ACHN (cell line): Measurements from ENCODE around the gene BTBD2.
"Not testable (repeated sequence)": the region's sequence is repeated elsewhere in the genome, so short reads cannot be mapped to it uniquely, and the experiment has no call there.

Source experiments
- DNase-seq: peaks from one replicate; pipeline ENCODE4 v3.0.0-alpha.2; 2015
- in situ Hi-C: cut with HindIII; loops from 2 replicates; pipeline ENCODE4 v1.10.0; 2017; ENCODE audit warnings: low sequenced_read_pairs, low pct_ligation_motif_present, low pct_unique_long_range_greater_than_20kb

Gene BTBD2

DNA sequence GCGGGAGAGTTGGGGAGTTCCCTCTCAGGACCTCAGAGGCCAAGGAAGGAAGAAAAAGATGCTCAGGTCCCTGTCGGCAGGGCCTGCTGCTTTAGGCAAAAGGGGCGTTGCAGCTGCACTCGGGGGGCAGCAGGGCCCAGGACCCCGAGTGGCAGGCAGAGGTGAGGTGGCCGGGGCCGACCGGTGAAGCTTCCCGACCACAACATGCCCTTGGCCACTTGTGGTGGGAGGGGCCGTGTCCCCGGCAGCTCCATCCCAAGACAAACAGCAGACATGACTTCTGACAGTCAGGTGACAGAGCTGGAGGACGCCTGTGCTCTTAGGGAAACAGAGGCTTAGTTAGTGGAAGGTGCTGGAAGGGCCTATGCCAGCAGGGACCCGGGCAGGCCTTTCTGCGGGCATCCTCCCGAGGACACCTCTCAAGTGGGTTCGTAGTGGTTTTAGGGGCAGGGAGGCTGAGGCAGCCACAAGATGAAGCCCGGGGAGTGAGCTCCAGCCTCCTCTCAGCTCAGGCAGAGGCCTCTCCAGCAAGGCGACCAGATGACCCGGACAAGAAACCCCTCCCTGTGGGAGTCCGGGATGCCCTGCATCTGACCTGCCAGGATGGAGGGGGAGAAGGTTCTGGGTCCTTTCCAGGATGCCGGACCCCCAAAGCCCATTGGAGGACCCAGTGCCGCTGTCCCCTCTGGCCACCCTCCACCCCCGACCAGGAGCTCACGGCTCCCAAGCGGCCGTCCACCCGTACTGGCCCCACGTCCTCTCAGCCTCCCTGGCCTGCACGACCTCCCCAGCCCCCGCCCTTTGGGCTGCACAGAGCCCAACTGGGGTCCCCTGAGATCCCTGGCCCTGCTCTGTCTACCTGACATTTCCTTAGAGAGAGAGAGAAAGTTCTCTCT lies 24.2 kb downstream of the BTBD2 start:
- no peak for DNase-seq
- in situ Hi-C loops: no loop called here

DNA sequence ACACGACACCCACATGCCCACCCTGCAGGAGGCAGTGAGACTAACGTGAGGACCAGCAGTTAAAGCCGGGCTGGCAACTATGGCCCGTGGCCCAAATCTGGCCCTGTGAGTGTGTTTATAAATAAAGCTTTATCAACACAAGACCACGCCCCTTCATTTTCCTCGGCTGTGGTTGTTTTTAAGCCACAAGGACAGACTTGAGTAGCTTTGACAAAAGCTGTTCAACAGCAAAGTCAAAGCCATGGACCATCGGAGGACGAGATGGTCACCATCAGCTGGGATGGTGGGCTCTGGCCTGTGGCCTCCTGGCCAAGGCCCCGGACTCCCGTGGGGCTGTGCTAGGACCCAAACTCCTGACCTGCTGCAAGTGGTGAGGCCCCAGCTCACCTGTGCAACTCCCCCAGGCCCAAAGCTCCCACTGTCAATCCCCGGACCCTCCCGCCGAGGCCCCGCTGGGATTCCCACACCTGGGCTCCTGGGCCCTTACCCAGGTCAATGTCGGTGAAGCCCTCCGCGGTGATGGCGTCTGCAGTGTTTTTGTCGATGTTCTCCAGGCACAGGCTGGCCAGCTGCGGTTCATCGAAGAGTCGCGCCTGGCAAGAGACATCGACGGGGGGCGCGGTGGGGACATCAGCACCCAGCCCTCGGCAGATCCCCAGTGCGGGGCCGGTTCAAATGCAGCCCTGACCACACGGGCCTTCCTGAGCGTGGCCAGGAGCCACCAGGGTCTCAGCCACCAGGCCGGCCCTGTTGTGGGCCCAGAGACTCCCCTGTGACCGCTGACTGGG lies 25.1 kb downstream of the BTBD2 start:
- DNase-seq: no peak
- in situ Hi-C loops: no loop called here

DNA sequence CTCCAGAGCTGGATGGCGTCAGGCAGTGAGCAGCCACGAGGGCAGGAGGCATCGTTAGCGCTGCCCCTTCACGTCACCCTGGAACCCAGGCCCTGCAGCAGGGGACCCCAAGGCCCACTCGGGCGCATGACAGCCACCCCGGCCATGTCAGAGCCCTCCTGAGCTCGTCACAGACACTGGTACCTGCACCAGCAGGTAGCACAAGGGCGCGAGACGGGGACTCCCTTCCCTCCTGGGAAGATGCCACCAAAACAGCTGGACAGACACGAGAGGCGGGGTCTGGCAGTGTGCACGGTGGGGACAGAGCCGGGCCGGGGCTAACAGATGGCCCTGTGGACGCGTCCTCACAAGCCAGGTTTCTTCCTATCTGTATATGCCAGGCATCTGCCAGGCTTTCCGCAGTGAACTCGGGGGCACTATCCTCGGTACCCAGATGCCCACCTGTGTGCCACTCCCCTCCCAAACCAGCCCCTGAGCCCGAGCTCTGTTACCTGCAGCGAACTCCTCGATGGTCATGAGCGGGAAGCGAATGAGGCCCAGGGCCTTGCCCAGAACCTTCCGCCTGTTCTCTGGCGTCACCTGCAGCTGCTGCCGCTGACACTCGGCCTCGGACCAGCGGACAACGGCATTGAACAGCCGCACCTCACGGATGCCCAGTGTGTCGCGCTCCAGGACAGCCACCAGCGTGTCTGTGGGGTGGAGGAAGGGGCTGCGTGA lies 25.8 kb downstream of the BTBD2 start:
- DNase-seq: no peak
- in situ Hi-C loops: no loop called here

DNA sequence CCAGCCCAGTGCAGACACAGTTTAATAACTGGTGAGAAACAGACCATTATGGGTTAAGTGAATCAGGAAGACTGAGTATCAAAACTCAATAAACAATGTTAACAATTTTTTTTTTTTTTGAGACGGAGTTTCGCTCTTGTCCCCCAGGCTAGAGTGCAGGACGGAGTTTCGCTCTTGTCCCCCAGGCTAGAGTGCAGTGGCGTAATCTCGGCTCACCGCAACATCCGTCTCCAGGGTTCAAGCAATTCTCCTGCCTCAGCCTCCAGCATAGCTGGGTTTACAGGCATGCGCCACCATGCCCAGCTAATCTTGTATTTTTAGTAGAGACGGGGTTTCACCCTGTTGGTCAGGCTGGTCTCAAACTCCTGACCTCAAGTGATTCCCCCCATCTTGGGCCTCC lies 27.1 kb downstream of the BTBD2 start:
- DNase-seq, in situ Hi-C loops: not testable (repeated sequence)

DNA sequence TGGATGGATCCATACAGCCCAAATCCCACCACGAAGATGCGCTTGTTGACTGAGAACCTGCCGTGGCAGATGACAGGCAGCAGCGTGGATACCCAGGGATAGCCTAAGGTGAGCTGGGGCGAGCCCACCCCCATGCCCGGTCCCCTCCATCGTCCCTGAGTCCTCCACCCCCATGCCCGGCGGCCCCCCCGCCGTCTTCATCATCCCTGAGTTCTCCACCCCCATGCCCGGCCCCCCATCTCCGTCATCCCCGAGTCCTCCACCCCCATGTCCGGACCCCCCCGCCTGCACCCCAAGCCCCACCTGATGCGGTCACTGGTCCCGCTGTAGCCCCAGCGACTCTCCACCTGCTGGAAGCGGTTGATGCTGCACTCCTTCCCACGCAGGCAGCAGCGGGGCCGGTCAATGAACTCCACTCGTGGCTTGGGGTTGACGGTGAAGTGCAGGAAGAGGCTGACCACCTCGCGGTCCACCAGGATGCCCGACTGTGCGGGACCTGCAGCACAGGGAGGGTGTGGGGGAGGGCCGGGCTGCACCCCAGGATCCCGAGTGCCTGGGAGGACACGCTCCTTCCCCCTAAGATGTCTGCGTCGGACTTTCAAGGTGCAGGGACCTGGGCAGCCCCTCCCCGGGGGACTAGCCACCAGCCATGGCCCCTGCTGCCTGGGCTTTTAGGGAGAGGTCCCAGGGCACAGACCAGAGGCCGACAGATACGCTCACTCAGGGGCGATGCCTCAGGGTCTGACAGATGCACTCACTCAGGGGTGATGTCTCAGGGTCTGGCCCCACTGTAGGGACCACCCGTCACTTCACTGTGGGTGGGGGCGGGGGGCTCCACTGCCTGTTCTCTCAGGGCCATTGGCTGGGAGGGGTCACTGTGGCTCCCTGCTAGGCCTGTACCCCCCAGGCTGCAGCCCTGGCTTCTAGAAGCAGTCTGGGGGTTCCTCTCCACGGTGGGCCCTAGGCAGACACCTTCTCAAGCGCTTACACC lies 28.0 kb downstream of the BTBD2 start:
- no peak for DNase-seq
- in situ Hi-C loops: no loop called here

DNA sequence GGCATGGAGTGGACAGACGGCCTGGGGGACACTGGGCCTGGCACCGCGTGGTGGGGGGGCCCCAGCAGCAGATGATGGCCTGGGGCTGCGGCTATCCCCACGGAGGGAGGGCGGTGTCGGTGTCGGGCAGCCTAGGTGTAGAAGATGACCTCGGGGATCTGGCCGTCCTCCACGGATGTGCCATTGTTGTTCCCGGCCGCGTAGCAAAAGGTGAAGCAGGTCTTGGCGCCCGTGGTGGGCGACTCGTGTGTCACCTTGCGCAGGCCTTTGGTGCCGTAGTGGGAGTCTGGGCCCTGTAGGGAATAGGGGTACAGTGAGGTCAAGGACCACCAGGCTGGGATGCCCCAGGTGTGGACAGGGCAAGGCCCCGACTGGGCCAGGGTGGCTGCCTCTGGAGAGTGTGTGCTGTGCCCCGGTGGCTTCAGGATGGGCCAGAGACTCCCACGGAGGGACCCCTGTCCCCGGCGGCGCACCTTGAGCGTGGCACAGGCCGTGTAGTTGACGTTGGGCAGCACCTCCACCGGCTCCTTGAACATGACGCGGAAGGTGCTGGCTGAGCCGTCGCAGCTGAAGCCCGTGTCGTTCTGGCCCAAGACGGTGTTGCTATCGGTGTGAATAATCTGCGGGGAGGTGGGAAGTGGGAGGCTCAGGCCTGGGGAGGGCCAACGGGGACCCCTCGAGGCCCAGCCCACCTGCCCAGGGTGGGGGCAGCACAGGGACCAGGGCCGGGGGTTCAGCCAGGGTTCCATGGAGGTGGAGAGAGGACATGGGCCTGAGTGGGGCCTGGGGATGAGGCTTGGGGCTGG lies 29.0 kb downstream of the BTBD2 start:
- DNase-seq: no peak
- in situ Hi-C loops: no loop called here

DNA sequence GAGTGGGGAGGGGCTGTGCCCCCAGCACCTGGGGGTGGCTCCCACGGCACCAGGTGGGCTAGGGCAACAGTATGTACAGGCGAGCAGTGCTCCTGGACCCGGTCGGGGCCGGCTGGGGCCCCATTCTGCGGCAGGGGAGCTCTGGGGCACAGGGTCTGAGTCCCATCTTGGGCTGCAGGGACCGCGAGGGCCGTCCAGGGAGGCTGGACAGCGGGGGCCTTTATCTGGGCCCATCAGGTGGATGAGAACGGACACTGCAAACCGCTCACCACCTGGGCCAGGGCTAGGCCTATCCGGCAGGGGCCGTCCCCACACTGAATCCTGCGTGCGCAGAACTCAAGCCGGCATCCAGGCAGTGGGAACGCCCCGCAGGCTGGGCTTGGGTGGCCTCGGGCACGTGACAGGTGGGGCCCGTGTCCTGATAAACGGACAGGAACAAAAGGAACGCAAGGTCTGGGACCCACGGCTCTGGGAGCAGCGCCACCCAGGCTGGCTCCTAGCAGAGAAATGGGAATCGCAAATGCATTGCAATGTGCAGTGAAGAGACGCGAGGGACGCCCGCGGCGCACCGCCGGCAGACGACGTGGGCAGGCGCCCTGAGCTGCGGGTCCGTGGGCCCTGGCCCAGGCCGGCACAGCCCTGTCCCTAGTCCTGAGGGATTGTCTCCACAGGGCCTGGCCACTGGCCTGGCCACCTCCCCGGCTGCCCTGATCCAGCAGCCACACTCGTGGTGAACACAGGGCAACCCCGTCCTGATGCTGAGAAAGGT lies 29.7 kb downstream of the BTBD2 start:
- DNase-seq: no peak
- in situ Hi-C loops: no loop called here

DNA sequence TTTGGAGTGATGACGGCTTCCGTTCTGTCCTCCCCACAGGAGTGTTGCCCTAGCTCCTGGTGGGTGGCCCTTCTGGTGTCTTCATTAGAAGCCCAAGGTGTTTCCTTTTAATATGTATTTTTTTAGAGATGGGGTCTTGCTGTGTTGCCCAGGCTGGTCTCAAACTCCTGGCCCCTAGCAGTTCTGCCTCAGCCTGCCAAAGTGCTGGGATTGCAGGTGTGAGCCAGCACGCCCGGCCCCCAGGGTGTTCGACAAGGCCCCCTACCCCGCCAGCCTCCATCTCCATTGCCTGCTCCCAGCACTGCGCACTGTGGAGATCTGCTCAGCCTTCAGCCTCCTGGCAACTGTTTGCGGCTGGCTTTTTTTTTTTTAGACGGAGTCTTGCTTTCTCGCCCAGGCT lies 31.2 kb downstream of the BTBD2 start:
- in situ Hi-C loops: no loop called here
- no peak for DNase-seq

DNA sequence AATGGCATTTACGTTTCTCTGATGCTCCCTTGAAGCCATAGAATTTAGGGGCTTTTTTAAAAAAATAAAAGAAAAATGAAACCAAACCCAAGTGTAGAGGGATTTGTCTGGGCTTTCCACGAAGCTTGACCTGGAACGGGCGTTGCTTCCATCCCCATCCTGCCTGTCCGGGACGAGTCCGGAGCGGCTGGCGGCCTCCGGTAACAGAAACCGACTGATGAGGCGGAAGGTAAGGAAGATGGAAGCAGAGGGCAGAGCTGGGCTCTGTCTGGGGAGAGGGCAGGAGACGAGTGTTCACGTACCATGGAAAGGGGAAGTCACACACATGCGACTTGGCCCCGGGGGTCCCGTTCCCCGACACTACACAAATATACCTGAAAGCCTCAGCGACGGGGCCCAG lies 34.3 kb downstream of the BTBD2 start:
- DNase-seq: no peak
- in situ Hi-C loops: no loop called here

DNA sequence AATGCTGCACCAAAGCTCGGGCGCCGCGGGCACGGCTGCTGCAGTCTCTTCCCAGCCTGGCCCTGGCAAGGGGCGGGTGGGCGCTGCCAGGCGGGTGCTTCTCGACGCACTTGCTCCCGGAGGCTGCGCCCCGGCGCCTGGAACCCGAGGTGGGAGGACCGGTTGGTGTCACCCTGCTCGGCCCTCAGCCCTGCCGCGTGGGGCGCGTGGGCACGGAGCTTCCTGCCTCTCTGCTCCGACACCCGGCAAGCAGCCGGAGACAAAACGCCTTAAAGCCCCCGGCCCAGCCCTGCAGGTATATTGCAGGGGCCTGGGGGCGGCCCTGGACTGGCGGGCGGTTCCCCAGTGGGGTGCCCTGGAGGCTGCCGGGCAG lies 34.7 kb downstream of the BTBD2 start:
- in situ Hi-C loops: no loop called here
- no peak for DNase-seq

DNA sequence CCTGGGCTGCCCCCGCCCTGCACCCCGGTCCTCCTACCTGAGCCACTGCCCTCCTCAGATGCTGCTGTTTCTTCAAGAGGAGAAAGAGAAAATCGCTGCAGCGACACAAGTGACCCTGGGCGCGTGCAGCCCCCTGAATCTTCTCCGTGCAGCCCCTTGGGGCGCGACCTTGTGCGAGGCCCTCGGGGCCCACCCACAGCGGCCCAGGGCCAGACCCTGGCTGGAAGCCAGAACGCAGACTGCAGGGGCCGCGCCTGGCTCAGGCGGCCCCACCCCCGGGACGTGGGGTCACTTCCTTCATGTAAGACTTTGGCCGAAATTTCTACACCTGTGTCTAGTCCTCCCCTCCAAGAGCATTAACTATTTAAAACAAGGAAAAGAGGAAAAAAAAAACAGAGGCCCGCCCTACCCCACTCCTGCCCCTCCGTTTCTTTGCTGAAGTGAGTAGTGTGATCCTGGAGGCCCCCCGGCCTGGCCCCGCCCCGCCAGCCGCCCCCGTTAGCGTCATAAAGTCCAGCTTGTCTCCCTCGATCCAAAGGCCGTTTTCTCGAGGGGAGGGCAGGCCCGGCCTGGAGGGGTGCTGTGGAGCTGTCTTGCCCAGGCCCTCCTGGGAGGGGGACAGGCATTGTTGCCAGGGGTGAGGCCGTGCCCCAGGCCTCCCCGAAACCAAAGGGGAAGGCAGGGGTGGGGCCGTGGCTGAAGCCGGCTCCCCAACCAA lies 35.3 kb downstream of the BTBD2 start:
- DNase-seq: no peak
- in situ Hi-C loops: no loop called here

DNA sequence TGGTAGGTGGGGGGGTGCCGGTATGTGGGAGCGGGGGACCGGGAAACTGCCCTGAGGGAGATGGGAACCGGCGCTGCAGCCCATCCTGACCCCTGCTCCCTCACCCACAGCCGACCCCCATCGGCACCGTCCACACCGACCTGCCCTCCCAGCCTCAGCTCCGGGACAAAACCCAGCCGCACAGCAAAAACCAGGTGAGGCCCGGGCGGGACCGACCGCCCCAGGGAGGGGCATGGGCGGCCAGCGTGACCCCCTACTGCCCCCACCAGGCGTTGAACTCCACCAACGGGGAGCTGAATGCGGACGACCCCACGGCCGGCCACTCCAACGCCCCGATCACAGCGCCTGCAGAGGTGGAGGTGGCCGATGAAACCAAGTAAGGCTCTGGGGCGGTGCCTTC lies 35.9 kb downstream of the BTBD2 start:
- in situ Hi-C loops: no loop called here
- no peak for DNase-seq

DNA sequence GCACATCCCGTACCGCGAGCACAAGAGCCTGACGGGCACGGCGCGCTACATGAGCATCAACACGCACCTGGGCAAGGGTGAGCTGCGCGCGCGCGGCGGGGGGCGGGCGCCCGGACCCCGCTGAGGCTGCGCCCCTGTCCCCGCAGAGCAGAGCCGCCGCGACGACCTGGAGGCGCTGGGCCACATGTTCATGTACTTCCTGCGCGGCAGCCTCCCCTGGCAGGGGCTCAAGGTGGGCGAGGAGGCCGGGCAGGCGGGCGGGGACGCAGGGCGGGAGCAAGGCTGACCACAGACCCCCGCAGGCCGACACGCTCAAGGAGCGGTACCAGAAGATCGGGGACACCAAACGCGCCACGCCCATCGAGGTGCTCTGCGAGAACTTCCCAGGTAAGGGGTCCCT lies 36.5 kb downstream of the BTBD2 start:
- DNase-seq: no peak
- in situ Hi-C loops: no loop called here

DNA sequence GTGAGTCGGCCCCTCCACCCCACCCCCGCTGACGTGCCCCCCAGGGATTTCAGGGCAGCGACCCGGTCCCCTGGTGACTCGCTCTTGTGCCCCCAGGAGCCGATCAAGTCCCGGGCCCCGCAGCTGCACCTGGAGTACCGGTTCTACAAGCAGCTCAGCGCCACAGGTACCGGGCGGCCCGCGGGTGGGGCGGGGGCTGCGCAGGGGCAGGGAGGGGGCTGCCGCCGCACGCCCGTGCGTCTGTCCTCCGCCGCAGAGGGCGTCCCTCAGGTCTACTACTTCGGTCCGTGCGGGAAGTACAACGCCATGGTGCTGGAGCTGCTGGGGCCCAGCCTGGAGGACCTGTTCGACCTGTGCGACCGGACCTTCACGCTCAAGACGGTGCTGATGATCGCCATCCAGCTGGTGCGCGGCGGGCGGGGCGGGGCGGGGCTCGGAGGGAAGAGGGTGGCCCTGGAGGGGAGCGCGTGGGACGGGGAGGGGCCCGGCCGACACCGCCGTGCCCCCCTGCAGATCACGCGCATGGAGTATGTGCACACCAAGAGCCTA lies 37.1 kb downstream of the BTBD2 start:
- in situ Hi-C loops: no loop called here
- no peak for DNase-seq

DNA sequence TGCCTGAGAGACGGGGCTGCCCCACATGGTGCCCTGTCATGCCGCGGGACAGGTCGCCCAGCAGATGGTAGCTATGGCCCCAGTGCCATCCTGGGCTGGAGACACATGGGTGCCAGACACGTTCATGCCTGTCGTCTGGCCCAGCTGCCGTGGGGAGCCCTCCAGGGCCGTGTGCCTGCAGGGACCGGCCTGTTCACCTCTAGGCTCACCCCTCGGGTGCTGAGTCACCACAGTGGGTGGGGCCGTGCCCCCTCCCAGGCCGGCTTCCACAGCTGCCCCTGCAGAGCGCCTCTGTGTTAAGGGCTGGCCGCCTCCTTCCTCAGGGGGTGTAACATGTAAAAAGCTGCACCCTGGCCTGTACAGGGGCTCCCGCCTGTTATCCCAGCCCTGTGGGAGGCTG lies 38.4 kb downstream of the BTBD2 start:
- in situ Hi-C loops: no loop called here
- no peak for DNase-seq

DNA sequence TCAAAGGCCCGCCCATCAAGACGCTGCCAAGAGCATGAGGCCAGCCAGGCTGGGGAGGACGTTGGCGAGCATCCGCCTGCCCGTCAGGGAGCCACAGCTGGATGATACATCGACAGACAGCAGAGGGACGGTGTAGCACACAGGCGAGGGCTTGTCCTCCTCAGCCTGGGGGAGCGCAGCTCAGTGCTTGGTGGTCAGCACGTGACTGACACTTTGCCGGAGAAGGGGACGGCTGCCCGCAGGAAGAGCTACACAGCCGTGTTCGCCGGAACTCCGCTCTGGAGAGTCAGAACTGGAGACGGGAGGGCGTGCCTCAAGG lies 40.4 kb downstream of the BTBD2 start:
- DNase-seq: no peak
- in situ Hi-C loops: no loop called here
